GM12892 (cell line): ENCODE results near the gene MTHFD2.

Experiments
- POLR2AphosphoS5 ChIP-seq: IDR thresholded peaks from 2 replicates; pipeline ENCODE4 v1.6.1; 2011; ENCODE audit warnings: low read depth, low read length, control low read depth
- TAF1 ChIP-seq: IDR thresholded peaks from 2 replicates; pipeline ENCODE4 v1.6.1; 2011; ENCODE audit warnings: low read depth, mild to moderate bottlenecking, control low read depth, low read length, borderline replicate concordance

GRCh38 chr2:74227646-74228045 is 29.2 kb downstream of the MTHFD2 start:
- no peak for TF ChIP-seq POLR2AphosphoS5
- TF ChIP-seq TAF1, result no peak
